Measurements from ENCODE around the gene WNT7B.

Gene WNT7B

DNA sequence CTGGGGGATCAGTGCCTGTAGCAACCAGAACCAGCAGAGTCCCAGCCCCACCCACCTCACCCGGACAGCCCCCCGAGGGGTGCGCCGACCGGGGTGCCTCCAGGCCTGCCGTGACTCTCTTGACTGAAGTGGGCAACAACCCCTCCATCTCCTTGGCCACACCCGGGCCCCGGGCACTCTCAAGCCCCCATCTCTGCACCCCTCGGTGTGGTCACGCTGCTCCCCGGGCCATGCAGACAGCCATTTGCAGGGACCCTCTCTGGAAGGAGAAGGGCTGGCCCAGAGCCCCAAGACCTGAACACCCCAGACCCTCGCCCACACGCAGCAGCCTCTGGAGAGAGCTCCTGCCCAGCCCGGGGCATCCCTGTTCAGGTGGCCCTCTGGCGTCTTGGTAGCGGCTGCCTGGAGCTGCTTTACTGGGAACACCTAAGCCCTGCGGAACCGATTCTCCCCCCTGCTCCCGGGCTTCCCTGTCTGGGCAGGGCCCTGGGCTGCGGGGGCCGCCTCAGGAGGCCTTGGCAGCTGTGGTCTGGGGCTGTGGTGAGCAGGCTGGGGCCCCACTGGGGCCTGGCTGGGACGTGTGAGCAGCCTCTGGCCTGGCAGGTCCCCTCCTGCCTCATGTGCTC, 84.9 kb downstream of the WNT7B start:
- H3K4me1 ChIP-seq (ENCODE audit: control insufficient read depth, insufficient read depth, low read length): no peaks in the 10 kb centered on the region
- H3K36me3 ChIP-seq (ENCODE audit: control insufficient read depth, insufficient read depth, low read length): no peaks in the 10 kb centered on the region
- peaks cover 7% of the 10 kb centered on the region for H3K27me3 ChIP-seq (ENCODE audit: control insufficient read depth, insufficient read depth, low read length)
- H3K27ac ChIP-seq (ENCODE audit: low read depth, low read length): no peak overlapping the region
- no peak overlapping the region for H3K9ac ChIP-seq (ENCODE audit: low read length)
- no peak overlapping the region for H3K4me3 ChIP-seq (ENCODE audit: low read length)

DNA sequence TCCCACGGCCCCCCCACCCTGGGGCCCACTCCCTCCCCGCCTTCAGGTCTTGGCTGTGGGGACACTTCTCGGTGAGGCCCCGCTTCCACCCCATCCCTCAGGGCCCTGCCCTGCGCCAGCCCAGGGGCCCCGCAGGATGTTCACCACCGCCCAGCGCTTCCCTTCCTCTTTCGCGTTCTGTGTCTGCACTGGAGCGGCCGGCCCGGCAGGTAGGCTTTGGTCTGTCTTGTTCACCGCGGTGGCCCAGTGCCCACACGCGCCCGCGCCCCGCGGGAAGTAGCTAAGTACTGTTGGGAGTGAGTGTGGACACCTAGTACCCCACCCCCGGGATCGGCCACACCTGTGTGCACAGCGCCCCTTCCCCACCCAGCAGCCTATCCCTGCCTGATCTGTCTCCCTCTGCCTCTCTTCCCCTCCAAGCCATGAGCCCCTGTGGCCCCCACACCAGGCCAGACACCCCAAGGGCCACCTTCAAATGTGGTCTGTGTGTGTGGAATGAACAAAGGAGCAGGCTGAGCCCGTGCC, 85.4 kb downstream of the WNT7B start:
- Histone ChIP-seq H3K27ac (ENCODE audit: low read depth, low read length) (no peak overlapping the region), H3K4me1 (ENCODE audit: control insufficient read depth, insufficient read depth, low read length) (no peaks in the 10 kb centered on the region), H3K27me3 (ENCODE audit: control insufficient read depth, insufficient read depth, low read length) (peaks cover 7% of the 10 kb centered on the region), H3K4me3 (ENCODE audit: low read length) (no peak overlapping the region), H3K9ac (ENCODE audit: low read length) (no peak overlapping the region), H3K36me3 (ENCODE audit: control insufficient read depth, insufficient read depth, low read length) (no peaks in the 10 kb centered on the region)

DNA sequence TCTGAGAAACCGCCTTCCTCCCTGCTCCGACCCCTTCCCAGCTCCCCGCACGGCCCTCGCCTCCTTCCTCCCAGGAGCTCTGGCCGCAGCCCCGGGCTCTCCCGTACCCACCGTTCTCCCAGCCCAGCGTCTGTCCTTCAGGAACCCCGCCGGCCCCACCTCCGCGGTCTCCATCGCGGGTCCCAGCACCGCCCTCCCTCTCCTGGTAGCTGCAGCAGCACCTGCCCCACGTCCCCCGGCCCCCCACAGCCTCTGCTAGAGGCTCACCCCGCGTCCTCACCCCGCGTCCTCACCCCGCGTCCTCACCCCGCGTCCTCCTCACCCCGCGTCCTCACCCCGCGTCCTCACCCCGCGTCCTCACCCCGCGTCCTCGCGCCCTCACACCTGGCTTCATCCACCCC, 85.9 kb downstream of the WNT7B start:
- H3K27ac ChIP-seq (ENCODE audit: low read depth, low read length): no peak overlapping the region
- no peak overlapping the region for H3K9ac ChIP-seq (ENCODE audit: low read length)
- H3K27me3 ChIP-seq (ENCODE audit: control insufficient read depth, insufficient read depth, low read length): peaks cover 7% of the 10 kb centered on the region
- H3K4me1 ChIP-seq (ENCODE audit: control insufficient read depth, insufficient read depth, low read length): no peaks in the 10 kb centered on the region
- H3K36me3 ChIP-seq (ENCODE audit: control insufficient read depth, insufficient read depth, low read length): no peaks in the 10 kb centered on the region
- no peak overlapping the region for H3K4me3 ChIP-seq (ENCODE audit: low read length)

DNA sequence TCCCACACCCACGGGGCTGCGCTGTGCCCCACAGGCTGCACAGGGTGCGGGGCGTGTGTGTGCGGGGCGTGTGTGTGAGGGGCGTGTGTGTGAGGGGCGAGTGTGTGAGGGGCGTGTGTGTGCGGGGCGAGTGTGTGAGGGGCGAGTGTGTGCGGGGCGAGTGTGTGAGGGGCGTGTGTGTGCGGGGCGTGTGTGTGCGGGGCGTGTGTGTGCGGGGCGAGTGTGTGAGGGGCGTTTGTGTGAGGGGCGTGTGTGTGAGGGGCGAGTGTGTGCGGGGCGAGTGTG, 86.7 kb downstream of the WNT7B start:
- no peaks in the 10 kb centered on the region for H3K36me3 ChIP-seq (ENCODE audit: control insufficient read depth, insufficient read depth, low read length)
- H3K4me3 ChIP-seq (ENCODE audit: low read length): no peak overlapping the region
- no peaks in the 10 kb centered on the region for H3K4me1 ChIP-seq (ENCODE audit: control insufficient read depth, insufficient read depth, low read length)
- H3K27me3 ChIP-seq (ENCODE audit: control insufficient read depth, insufficient read depth, low read length): peaks cover 7% of the 10 kb centered on the region
- H3K9ac ChIP-seq (ENCODE audit: low read length): no peak overlapping the region
- H3K27ac ChIP-seq (ENCODE audit: low read depth, low read length): no peak overlapping the region

DNA sequence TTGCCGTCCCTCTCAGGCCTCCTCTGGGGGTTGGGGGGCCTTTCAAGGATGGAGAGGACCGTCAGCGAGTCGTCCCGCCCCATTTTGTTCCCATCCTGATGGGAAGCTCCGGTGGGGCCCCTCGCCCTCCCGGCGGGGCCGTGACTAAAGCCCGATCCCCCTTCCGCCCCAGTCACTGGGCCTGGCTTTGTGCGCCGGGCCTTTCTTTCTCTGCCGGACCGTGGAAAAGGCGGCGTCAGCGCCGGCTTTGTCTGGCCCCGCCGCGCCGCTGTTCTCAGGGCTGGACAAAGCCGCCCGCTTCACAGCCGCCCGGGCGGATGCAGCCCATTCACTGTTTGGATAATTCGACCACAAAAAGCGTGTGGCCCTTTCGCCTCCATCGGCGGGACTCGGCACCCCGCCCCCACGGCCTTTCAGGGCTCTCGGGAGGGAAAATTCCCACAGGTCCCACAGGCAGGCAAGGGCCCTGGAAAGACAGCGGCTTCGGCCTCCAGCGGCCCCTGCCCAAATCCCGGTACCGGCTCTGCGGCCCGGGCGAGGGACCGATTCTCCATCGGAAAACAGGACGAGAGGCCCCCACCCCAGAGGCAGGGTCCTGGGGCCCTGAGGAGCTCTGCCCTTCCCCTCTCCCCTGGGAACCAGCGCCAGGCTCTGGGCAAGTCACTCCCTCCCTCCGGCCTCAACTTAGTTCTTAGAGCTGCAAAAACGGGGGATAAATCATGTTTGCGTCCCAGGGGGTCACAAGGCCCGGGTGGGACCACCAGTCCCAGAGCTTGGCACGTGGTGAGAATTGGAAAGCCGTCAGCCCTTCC, 87.2 kb downstream of the WNT7B start:
- Histone ChIP-seq H3K4me1 (ENCODE audit: control insufficient read depth, insufficient read depth, low read length) (no peaks in the 10 kb centered on the region), H3K27me3 (ENCODE audit: control insufficient read depth, insufficient read depth, low read length) (peaks cover 7% of the 10 kb centered on the region), H3K4me3 (ENCODE audit: low read length) (no peak overlapping the region), H3K27ac (ENCODE audit: low read depth, low read length) (no peak overlapping the region), H3K9ac (ENCODE audit: low read length) (no peak overlapping the region), H3K36me3 (ENCODE audit: control insufficient read depth, insufficient read depth, low read length) (no peaks in the 10 kb centered on the region)

DNA sequence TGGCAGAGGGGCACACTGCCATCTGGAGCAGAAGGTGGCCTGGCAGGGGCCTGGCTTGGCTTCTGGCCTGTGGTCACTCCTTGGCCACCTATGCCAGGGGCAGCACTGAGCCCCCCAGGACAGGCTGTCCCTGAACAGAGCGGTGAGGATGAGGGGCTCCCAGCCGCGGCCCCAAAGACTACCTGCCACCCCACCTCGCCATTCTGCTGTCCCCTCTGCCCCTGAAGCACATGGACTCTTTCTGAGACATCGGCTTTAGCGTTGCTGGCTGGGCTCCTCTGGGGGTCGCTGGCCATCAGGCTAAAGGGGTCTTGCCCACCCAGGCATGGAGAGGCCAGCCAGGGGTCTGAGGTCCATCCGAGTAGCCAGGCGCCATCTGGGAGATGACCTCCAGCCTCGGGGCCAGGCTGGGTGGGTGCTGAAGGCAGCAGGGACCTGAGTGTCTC, 87.8 kb downstream of the WNT7B start:
- Histone ChIP-seq H3K27me3 (ENCODE audit: control insufficient read depth, insufficient read depth, low read length) (peaks cover 7% of the 10 kb centered on the region), H3K4me3 (ENCODE audit: low read length) (no peak overlapping the region), H3K9ac (ENCODE audit: low read length) (no peak overlapping the region), H3K27ac (ENCODE audit: low read depth, low read length) (no peak overlapping the region), H3K36me3 (ENCODE audit: control insufficient read depth, insufficient read depth, low read length) (no peaks in the 10 kb centered on the region), H3K4me1 (ENCODE audit: control insufficient read depth, insufficient read depth, low read length) (no peaks in the 10 kb centered on the region)

DNA sequence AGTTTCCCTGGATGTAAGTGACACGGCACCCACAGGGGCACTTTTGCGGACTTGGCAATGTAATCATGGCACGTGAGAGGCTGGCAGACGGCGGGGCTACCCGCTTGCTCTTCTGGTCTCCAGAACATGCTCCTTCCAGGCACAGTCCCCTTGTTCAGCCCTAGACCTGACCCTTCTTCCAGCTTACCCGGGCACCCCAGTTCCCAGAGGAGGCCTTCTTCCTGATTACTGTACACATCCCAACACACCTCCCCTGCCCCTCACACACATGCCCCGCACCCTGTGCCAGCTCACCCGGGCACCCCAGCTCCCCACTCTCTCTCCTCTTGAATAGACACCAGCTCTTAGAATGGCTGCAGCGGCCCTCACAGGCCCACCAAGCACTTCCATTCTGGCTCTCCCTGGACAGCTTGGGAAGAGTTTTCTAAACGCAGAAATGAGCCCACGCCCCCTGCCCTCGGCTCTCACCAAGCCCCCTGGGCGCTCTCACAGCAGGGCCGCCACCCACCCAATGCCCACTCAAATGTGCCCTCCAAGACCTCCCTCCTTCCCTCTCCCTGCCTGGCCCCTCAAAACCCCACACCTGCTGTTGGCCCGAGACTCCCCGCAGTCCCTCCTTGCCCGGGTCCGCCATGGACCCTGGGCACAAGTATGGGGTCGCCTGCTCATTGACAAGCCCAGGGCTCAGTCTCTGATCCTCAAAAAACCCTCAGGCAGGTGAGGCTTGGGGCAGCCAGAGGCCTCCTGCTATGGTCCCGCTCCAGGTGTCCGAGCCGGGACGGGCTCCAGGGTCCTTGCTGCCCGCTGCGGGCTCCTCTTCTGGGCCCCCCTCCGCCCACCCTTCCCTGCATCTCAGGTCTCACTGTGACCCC, 88.5 kb downstream of the WNT7B start:
- no peaks in the 10 kb centered on the region for H3K36me3 ChIP-seq (ENCODE audit: control insufficient read depth, insufficient read depth, low read length)
- H3K4me3 ChIP-seq (ENCODE audit: low read length): no peak overlapping the region
- peaks cover 7% of the 10 kb centered on the region for H3K27me3 ChIP-seq (ENCODE audit: control insufficient read depth, insufficient read depth, low read length)
- H3K4me1 ChIP-seq (ENCODE audit: control insufficient read depth, insufficient read depth, low read length): no peaks in the 10 kb centered on the region
- no peak overlapping the region for H3K27ac ChIP-seq (ENCODE audit: low read depth, low read length)
- H3K9ac ChIP-seq (ENCODE audit: low read length): no peak overlapping the region

DNA sequence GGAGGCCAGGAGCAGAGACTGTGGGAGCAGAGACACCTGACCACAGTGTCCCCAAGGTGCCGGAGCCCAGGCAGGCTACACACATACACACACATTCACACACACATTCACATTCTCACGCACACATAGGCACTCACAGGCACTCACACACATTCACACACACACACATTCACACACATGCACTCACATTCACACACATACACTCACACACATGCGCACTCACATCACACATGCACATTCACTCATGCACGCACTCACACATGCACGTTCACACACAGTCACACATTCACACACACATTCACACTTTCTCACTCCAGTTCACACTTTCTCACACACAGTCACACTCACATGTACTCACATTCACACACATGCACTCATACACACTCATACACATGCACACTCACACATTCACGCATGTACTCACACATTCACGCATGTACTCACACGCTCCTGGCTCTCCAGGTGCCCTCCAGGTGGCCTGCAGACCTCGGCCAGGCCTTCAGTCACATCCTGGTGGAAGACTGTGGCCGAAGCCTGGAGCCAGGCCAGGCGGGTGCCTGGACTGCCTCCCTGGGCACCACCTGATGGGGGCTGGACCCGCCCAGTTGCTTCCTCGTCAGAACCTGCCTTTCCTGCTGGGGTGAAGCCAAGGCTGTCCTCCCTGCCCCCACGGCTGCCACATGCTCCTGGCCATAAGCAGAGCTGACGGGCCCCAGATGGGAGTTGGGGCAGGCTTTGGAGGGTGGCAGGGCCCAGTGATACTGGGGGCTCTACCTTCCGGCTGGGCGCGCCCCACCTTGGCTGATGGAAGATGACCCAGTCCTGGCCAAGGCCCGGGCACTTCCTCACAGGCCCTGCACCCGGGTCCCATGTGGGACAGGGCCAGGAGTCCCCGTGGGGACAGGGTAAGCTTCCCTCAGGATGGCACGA, 89.5 kb downstream of the WNT7B start:
- no peak overlapping the region for H3K4me3 ChIP-seq (ENCODE audit: low read length)
- H3K9ac ChIP-seq (ENCODE audit: low read length): no peak overlapping the region
- H3K36me3 ChIP-seq (ENCODE audit: control insufficient read depth, insufficient read depth, low read length): no peaks in the 10 kb centered on the region
- no peaks in the 10 kb centered on the region for H3K4me1 ChIP-seq (ENCODE audit: control insufficient read depth, insufficient read depth, low read length)
- no peak overlapping the region for H3K27ac ChIP-seq (ENCODE audit: low read depth, low read length)
- peaks cover 10% of the 10 kb centered on the region for H3K27me3 ChIP-seq (ENCODE audit: control insufficient read depth, insufficient read depth, low read length)

DNA sequence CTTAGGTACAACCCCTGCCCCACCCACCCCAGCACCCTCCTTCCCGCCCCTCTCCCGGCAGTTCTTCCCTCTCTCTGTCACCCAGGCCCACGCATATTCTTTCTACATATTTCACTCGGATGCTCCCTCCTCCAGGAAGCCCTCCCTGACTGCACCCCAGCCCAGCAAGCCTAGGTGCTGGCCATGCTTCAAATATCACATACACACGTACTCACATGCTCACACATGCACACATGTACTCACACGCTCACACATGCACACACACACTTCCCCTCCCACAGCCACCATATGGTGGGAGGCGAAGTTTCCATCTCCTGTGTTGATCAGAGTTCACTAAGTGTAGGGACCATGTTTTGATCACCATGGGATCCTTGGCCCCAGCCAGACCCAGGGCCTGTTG, 90.4 kb downstream of the WNT7B start:
- peaks cover 10% of the 10 kb centered on the region for H3K27me3 ChIP-seq (ENCODE audit: control insufficient read depth, insufficient read depth, low read length)
- H3K9ac ChIP-seq (ENCODE audit: low read length): no peak overlapping the region
- no peak overlapping the region for H3K27ac ChIP-seq (ENCODE audit: low read depth, low read length)
- no peak overlapping the region for H3K4me3 ChIP-seq (ENCODE audit: low read length)
- no peaks in the 10 kb centered on the region for H3K4me1 ChIP-seq (ENCODE audit: control insufficient read depth, insufficient read depth, low read length)
- H3K36me3 ChIP-seq (ENCODE audit: control insufficient read depth, insufficient read depth, low read length): no peaks in the 10 kb centered on the region

DNA sequence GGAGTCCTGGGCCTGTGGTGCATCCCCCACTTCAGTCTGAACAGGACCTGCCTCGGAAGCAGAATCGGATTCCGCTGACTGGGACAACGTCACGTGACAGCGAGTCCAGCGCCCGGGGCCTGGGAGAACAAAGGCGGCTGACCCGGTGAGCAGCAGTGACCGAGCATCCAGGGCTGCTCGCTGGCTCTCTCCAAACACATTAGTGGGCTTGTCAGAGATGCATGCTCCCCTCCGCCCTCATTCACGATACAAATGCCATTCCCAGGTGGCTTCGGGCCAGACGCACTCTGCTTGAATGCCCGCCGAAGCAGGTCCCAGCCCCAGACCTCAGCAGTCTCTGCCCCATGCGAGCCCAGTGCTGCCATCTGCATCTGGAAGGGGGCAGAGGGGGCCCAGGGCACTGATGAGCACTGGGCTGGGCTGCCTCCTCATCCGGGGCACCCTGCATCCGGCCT, 91.0 kb downstream of the WNT7B start:
- no peak overlapping the region for H3K27ac ChIP-seq (ENCODE audit: low read depth, low read length)
- no peaks in the 10 kb centered on the region for H3K36me3 ChIP-seq (ENCODE audit: control insufficient read depth, insufficient read depth, low read length)
- no peaks in the 10 kb centered on the region for H3K4me1 ChIP-seq (ENCODE audit: control insufficient read depth, insufficient read depth, low read length)
- H3K9ac ChIP-seq (ENCODE audit: low read length): no peak overlapping the region
- H3K27me3 ChIP-seq (ENCODE audit: control insufficient read depth, insufficient read depth, low read length): peaks cover 10% of the 10 kb centered on the region
- no peak overlapping the region for H3K4me3 ChIP-seq (ENCODE audit: low read length)

DNA sequence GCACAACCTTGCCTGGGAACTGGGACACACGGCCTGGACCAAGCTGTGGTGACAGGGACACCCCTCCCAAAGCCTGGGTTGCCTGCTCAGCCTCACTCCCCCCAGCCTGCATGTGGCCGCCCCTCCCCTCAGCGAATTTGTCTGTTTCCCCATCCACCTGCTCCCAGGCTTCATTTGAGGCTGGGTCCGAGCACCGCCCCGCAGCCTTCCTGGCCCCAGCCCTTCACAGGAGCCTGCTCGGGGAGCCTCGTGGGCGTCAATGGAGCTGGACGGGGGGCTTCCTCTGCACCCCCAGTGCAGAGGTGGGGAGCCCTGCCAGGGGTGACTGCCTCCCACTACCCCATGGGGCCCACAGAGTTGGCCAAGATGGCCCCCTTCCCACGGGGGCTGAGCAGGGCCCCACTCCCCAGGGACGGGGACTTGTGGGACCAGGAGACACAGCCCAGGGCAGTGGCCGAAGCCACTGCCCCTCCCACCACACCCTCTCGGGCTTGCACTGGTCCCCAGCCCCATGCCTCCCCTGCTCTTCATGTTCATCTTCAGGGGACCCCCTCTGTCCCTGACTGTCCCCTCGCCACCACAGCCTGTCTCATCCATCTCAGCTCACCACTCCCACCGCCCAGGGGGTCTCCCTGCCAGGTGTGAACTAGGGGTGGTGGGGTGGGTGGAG, 91.7 kb downstream of the WNT7B start:
- no peak overlapping the region for H3K9ac ChIP-seq (ENCODE audit: low read length)
- H3K27me3 ChIP-seq (ENCODE audit: control insufficient read depth, insufficient read depth, low read length): peaks cover 14% of the 10 kb centered on the region
- no peaks in the 10 kb centered on the region for H3K36me3 ChIP-seq (ENCODE audit: control insufficient read depth, insufficient read depth, low read length)
- no peaks in the 10 kb centered on the region for H3K4me1 ChIP-seq (ENCODE audit: control insufficient read depth, insufficient read depth, low read length)
- H3K27ac ChIP-seq (ENCODE audit: low read depth, low read length): no peak overlapping the region
- no peak overlapping the region for H3K4me3 ChIP-seq (ENCODE audit: low read length)

Measured in rectal smooth muscle tissue (tissue), 1 donor.